Measurements from ENCODE around the gene ACAA1.
"Not testable (repeated sequence)": the region's sequence is repeated elsewhere in the genome, so short reads cannot be mapped to it uniquely, and the experiment has no call there.

Gene ACAA1

GRCh38 chr3:38154033-38154494, 17.1 kb upstream of the ACAA1 start:
- no peak for DNase-seq

- DNase-seq = no peak
Observed at GRCh38 chr3:38153221-38153620, 16.3 kb upstream of the ACAA1 start.

GRCh38 chr3:38152609-38153008, 15.7 kb upstream of the ACAA1 start:
- no peak for DNase-seq

GRCh38 chr3:38151667-38152265, 14.8 kb upstream of the ACAA1 start:
- DNase-seq = no peak

- DNase-seq = no peak
Observed at GRCh38 chr3:38150780-38151528, 14.0 kb upstream of the ACAA1 start.

GRCh38 chr3:38149708-38150107, 12.8 kb upstream of the ACAA1 start:
- DNase-seq = no peak

- DNase-seq = no peak
Observed at GRCh38 chr3:38148311-38148882, 11.5 kb upstream of the ACAA1 start.

GRCh38 chr3:38147421-38147820, 10.5 kb upstream of the ACAA1 start:
- DNase-seq = no peak

GRCh38 chr3:38146504-38146903, 9.6 kb upstream of the ACAA1 start:
- no peak for DNase-seq

GRCh38 chr3:38143511-38143910, 6.6 kb upstream of the ACAA1 start:
- no peak for DNase-seq

- DNase-seq = no peak
Observed at GRCh38 chr3:38142959-38143358, 6.0 kb upstream of the ACAA1 start.

- DNase-seq = no peak
Observed at GRCh38 chr3:38141952-38142273, 5.0 kb upstream of the ACAA1 start.

- no peak for DNase-seq
Observed at GRCh38 chr3:38141173-38141951, 4.4 kb upstream of the ACAA1 start.

- no peak for DNase-seq
Observed at GRCh38 chr3:38140326-38141172, 3.6 kb upstream of the ACAA1 start.

GRCh38 chr3:38139652-38140051, 2.7 kb upstream of the ACAA1 start:
- DNase-seq = no peak

- DNase-seq = no peak
Observed at GRCh38 chr3:38139191-38139590, 2.3 kb upstream of the ACAA1 start.

- peak; percentile 81 for DNase-seq
Observed at GRCh38 chr3:38138349-38139190, 1.6 kb upstream of the ACAA1 start, which contains the start of gene MYD88. MYD88 (plus strand) TSS chr3:38138661; CDS start chr3:38138701, 40 bp downstream.

GRCh38 chr3:38137615-38138348, 855 bp upstream of the ACAA1 start:
- DNase-seq = no peak

- no peak for DNase-seq
Observed at GRCh38 chr3:38136393-38136776, 542 bp downstream of the ACAA1 start.

GRCh38 chr3:38135621-38136277, 1.2 kb downstream of the ACAA1 start:
- not testable (repeated sequence) for DNase-seq

Data from stimulated activated CD4-positive, alpha-beta T cell treated with anti-CD3 and anti-CD28 coated beads, Interleukin-1b, Interleukin-23, amount 100 ng/mL, for 48 hours (primary cell).